WTC11 (cell line): ENCODE data around the gene BBS2. TPM values are rescaled to one million over a fixed set of nuclear protein-coding genes. Genes with fewer than 3 reads are reported as not detected.

Experiments
- ATAC-seq: fragments of 200-7000 bp; cut with Tn5 transposase; 2 replicates; pipeline ENCODE4 v1.10.0; 2021; ENCODE audit warnings: mild to moderate bottlenecking, moderate library complexity
- CTCF ChIA-PET: fragments of 300-600 bp; sonication (Branson Sonifier 250); formaldehyde crosslinking; loops from one replicate; lab custom pipeline; 2021; ENCODE audit warnings: antibody characterized with exemption; lab: Charles Lee
- POLR2A ChIA-PET: fragments of 350-600 bp; sonication (Branson Sonifier 250); formaldehyde crosslinking; loops from one replicate; lab custom pipeline; 2021; ENCODE audit warnings: antibody characterized with exemption; lab: Charles Lee
- DNase-seq: peaks from one replicate; pipeline ENCODE4 v3.0.0; 2021; ENCODE audit warnings: low spot score
- H3K27ac Mint-ChIP-seq: 2 replicates; pipeline ENCODE4 v1.8.0; 2021; ENCODE audit warnings: mixed read lengths
- H3K27me3 Mint-ChIP-seq: 2 replicates; pipeline ENCODE4 v1.8.0; 2021; ENCODE audit warnings: low read depth, mild to moderate bottlenecking, moderate library complexity, mixed read lengths
- H3K36me3 Mint-ChIP-seq: 2 replicates; pipeline ENCODE4 v1.8.0; 2021; ENCODE audit warnings: mixed read lengths
- H3K4me1 Mint-ChIP-seq: 2 replicates; pipeline ENCODE4 v1.8.0; 2022; ENCODE audit warnings: mixed read lengths
- H3K4me3 Mint-ChIP-seq: 2 replicates; pipeline ENCODE4 v1.8.0; 2021; ENCODE audit warnings: mild to moderate bottlenecking, moderate library complexity, mixed read lengths
- H3K9me3 Mint-ChIP-seq: 2 replicates; pipeline ENCODE4 v1.8.0; 2021; ENCODE audit warnings: mixed read lengths
- ATF1 ChIP-seq: sonication (generic); formaldehyde crosslinking; IDR thresholded peaks from 2 replicates; pipeline ENCODE4 v1.8.1; 2023; ENCODE audit warnings: mild to moderate bottlenecking, moderate library complexity, missing genetic modification reagents
- CREM ChIP-seq: sonication (generic); formaldehyde crosslinking; IDR thresholded peaks from 2 replicates; pipeline ENCODE4 v1.8.1; 2022; ENCODE audit warnings: mild to moderate bottlenecking, missing genetic modification reagents, moderate library complexity
- CTCF ChIP-seq: fragments of 200-600 bp; IDR thresholded peaks from 2 replicates; pipeline ENCODE4 v1.8.0; 2022; ENCODE audit warnings: antibody characterized with exemption
- E2F1 ChIP-seq: sonication (generic); formaldehyde crosslinking; IDR thresholded peaks from 2 replicates; pipeline ENCODE4 v1.8.0; 2022; ENCODE audit warnings: mild to moderate bottlenecking, missing genetic modification reagents
- EMX1 ChIP-seq: fragments of 250-450 bp; sonication (Bioruptor Pico); IDR thresholded peaks from 2 replicates; pipeline ENCODE4 v1.8.0; 2021; ENCODE audit warnings: mild to moderate bottlenecking
- KAT7 ChIP-seq: sonication (generic); formaldehyde crosslinking; IDR thresholded peaks from 2 replicates; pipeline ENCODE4 v1.8.1; 2023; ENCODE audit warnings: missing genetic modification reagents, mild to moderate bottlenecking, borderline replicate concordance
- STAT6 ChIP-seq: sonication (generic); formaldehyde crosslinking; conservative IDR thresholded peaks from 2 replicates; pipeline ENCODE4 v1.8.1; 2023; ENCODE audit warnings: mild to moderate bottlenecking, low read depth, missing genetic modification reagents, moderate library complexity
- TEAD1 ChIP-seq: sonication (generic); formaldehyde crosslinking; IDR thresholded peaks from 2 replicates; pipeline ENCODE4 v1.8.0; 2022; ENCODE audit warnings: mild to moderate bottlenecking, missing genetic modification reagents
- TP53 ChIP-seq: sonication (generic); formaldehyde crosslinking; IDR thresholded peaks from 2 replicates; pipeline ENCODE4 v1.8.1; 2023; ENCODE audit warnings: mild to moderate bottlenecking, missing genetic modification reagents
- ZNF396 ChIP-seq: fragments of 250-450 bp; sonication (Bioruptor Pico); IDR thresholded peaks from 2 replicates; pipeline ENCODE4 v1.8.0; 2021; ENCODE audit warnings: mild to moderate bottlenecking, moderate library complexity, borderline replicate concordance
- ZNF532 ChIP-seq: fragments of 250-450 bp; sonication (Bioruptor Pico); IDR thresholded peaks from 2 replicates; pipeline ENCODE4 v1.9.0; 2021; ENCODE audit warnings: mild to moderate bottlenecking, borderline replicate concordance
- total RNA-seq: library from RNA; stranded (reverse); gene quantifications from 3 replicates; pipeline ENCODE4 v1.2.3, GENCODE V29; 2021

Gene BBS2
- total RNA-seq, 1 experiment from 2014 or later = 19.1 TPM

- TF ChIP-seq E2F1 (CRISPR knock-in tag) (no peak), EMX1 (no peak), TEAD1 (CRISPR knock-in tag) (no peak), CREM (no peak), TP53 (CRISPR knock-in tag) (no peak), ZNF532 (no peak), ATF1 (CRISPR knock-in tag) (no peak)
Measured at GRCh38 chr16:56483394-56483793, 36.4 kb downstream of the BBS2 start (continued).

- H3K27me3 Mint-ChIP-seq = no peaks in the 10 kb centered on the region
- H3K27ac Mint-ChIP-seq = no peak overlapping the region
- DNase-seq = no peak
- H3K36me3 Mint-ChIP-seq = peaks cover 9% of the 10 kb centered on the region
- no peaks in the 10 kb centered on the region for H3K9me3 Mint-ChIP-seq
- H3K4me1 Mint-ChIP-seq = 0 out of 2 replicates have a peak, but pooled peaks cover 3% of the 10 kb centered on the region
- no peak for ATAC-seq
- no peak for TF ChIP-seq TEAD1 (CRISPR knock-in tag)
- TF ChIP-seq ZNF396 (CRISPR knock-in tag) = no peak
- TF ChIP-seq STAT6 (CRISPR knock-in tag) = no peak
- TF ChIP-seq E2F1 (CRISPR knock-in tag) = no peak
- no peak for TF ChIP-seq KAT7 (CRISPR knock-in tag)
- no peak for TF ChIP-seq CTCF
- POLR2A ChIA-PET = no interaction called here
- CTCF ChIA-PET = no interaction called here
- H3K4me3 Mint-ChIP-seq = no peak overlapping the region
Measured at GRCh38 chr16:56482683-56483236, 37.1 kb downstream of the BBS2 start.
